Thymus (tissue), 11 donors: ENCODE data around the gene GARS1. TPM values are rescaled to one million over a fixed set of nuclear protein-coding genes. Genes with fewer than 3 reads are reported as not detected.

ENCODE experiments used
- DNase-seq, 9 donors: peaks; one replicate each; pipeline ENCODE4 v3.0.0-alpha.2; 2013; ENCODE audit warnings: low spot score in 9 of 9, low read depth in 6 of 9, missing footprints in 1 of 9
- H3K27ac ChIP-seq, 2 donors: one replicate each; pipeline ENCODE4 v1.5.1; 2013; ENCODE audit warnings: control low read depth in 1 of 2, low read depth in 1 of 2, low read length in 1 of 2, mild to moderate bottlenecking in 1 of 2, moderate library complexity in 1 of 2
- H3K27me3 ChIP-seq, 2 donors: one replicate each; pipeline ENCODE4 v1.5.1; 2013; ENCODE audit warnings: low read length in 1 of 2; ENCODE audit not compliant: control insufficient read depth in 2 of 2, insufficient read depth in 1 of 2
- H3K36me3 ChIP-seq, 2 donors: one replicate each; pipeline ENCODE4 v1.5.1; 2013; ENCODE audit warnings: low read length in 1 of 2, mild to moderate bottlenecking in 1 of 2, moderate library complexity in 1 of 2; ENCODE audit not compliant: control insufficient read depth in 2 of 2, insufficient read depth in 2 of 2
- H3K4me1 ChIP-seq, 2 donors: one replicate each; pipeline ENCODE4 v1.5.1; 2013; ENCODE audit warnings: low read length in 2 of 2; ENCODE audit not compliant: control insufficient read depth in 2 of 2, insufficient read depth in 2 of 2
- H3K4me3 ChIP-seq, 2 donors: one replicate each; pipeline ENCODE4 v1.5.1; 2013; ENCODE audit warnings: low read length in 2 of 2, control low read depth in 1 of 2, mild to moderate bottlenecking in 1 of 2
- H3K9me3 ChIP-seq, 2 donors: one replicate each; pipeline ENCODE4 v1.5.1; 2013; ENCODE audit warnings: low read length in 1 of 2, mild to moderate bottlenecking in 1 of 2; ENCODE audit not compliant: control insufficient read depth in 2 of 2, insufficient read depth in 1 of 2
- WGBS: extraction: QIAGEN DNeasy Blood & Tissue Kit; methylation state at CpG from one replicate; pipeline ENCODE4 v1.1.7; 2013; 5-methylcytosine and 5-hydroxymethylcytosine counted together
- polyA plus RNA-seq: library from polyadenylated mRNA; stranded (reverse); fragments of 200-250 nt; gene quantifications from one replicate; pipeline ENCODE4 v1.2.3, GENCODE V29; 2013
- total RNA-seq: library from RNA; stranded (reverse); fragments of 120-200 nt; gene quantifications from one replicate; pipeline ENCODE4 v1.2.4, GENCODE V29; 2013
- donor health status: healthy.

Gene GARS1
- total and polyA plus RNA-seq, 2 donors: 44.9 to 56.9 TPM

DNA sequence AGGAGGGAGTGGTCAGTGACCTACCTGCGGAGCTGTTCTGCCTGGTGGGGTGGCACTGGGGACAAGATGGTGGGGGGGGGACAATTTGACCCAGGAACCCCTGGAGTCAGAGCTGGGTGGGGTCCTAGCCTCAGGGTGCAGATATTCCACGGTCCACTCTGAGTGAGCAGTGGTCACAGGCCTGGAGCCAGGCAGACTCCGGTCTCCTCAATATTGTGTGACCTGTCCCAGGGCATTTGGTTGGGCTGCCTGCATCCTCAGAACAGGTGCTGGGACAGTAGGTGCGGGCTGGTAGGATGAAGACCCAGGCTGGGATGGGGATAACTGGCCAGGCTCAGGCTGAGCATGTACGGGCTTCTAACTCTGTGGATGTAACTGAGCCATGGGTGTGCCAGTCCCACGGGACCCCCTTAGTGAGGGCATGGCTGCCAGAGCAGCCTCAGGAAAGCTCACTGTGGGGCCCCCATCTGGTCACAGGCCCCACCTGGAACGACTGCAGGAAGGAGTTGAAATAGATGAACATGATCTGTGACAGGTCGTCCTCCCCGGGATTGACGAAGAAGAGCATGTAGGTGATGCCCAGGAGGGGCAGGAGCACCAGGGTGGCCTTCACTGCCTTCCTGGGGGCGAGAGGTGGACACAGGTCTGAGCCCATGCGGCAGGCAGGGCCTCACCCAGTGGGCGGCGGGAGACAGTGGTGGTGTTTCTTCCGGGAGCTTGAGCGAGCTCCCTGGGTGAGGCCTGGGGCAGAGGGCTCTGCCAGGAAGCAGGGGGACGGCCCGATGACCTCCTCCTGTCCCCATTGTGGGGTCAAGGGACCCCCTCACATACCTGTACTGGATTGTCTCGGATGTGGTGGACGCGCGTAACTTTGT, 60.7 kb downstream of the GARS1 start:
- Histone ChIP-seq H3K9me3 (no peaks in the 10 kb centered on the region), H3K27ac (no peak overlapping the region), H3K27me3 (no peaks in the 10 kb centered on the region), H3K36me3 (no peaks in the 10 kb centered on the region), H3K4me1 (no peaks in the 10 kb centered on the region), H3K4me3 (no peak overlapping the region)
- no peak for DNase-seq
- 95% methylated on average over 22 of the region's 22 CpGs for WGBS

DNA sequence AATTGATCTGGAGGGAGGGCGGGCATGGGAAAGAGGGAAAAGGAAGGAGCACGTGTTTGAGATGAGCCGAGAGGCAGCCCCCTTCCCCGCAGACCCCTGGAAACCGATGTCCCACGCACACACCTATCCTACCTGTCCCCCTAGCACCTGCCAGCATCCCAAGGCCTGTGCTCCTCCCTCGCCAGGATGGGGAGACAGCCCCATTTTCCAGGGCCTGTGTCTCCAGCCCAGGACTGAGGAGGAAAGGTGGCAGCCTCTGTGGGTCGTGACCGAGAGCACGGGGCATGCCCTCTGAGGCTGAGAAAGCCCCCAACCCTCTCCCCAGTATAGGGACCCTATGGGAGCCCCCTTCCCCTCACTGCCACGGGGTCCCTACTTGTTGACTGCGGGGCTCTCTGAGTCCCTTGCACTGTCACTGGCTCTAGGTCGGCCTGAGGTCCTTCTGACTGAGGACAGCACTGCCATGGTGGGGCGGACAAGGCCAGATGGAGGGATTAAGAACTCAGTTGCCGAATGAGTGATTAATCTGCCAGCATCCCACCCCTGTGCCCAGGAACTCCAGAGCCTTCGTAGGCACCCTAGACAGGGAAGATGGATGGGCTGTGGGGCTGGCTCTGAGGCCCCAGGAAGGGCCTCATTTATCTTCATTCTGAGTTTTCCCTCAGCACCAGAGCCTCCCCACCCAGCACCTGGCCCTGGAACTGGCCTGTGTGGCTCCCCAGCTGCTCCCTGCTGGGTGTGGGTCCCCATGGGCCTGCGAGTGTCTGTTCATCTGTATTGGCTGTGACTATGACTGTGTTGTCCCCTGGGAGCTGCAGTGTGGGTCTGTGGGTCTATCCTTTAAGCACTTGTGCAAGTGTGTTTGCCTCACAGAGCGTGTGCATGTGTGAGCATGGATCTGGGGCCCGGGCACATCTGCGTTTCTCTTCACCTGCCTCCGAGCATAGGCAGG, 61.6 kb downstream of the GARS1 start:
- no peaks in the 10 kb centered on the region for H3K4me1 ChIP-seq
- no peaks in the 10 kb centered on the region for H3K36me3 ChIP-seq
- no peak overlapping the region for H3K4me3 ChIP-seq
- H3K27me3 ChIP-seq: no peaks in the 10 kb centered on the region
- 93% methylated on average over 21 of the region's 21 CpGs for WGBS
- H3K27ac ChIP-seq: no peak overlapping the region
- H3K9me3 ChIP-seq: no peaks in the 10 kb centered on the region
- no peak for DNase-seq

DNA sequence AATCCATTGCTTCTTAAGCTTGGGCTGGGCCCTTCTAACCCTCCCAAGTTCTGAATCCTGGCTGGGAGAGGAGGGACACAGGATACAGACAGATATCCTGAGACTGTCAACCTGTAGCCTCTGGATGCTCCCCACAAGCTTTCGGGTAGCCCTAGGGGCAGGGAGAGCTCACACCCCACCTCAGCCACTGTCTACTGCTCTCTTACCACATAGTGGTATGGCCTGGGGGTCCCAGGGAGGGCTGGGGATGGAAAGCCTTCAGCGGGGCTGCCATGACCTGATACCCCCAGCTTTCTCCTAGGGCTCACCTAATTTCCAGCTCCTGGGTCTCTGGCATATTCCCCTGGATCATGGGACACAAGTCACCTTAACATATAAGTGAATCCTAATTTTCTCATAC, 62.5 kb downstream of the GARS1 start:
- DNase-seq: no peak
- no peak overlapping the region for H3K27ac ChIP-seq
- no peaks in the 10 kb centered on the region for H3K4me1 ChIP-seq
- H3K27me3 ChIP-seq: no peaks in the 10 kb centered on the region
- H3K36me3 ChIP-seq: no peaks in the 10 kb centered on the region
- 100% methylated on average over 2 of the region's 2 CpGs for WGBS
- H3K9me3 ChIP-seq: no peaks in the 10 kb centered on the region
- H3K4me3 ChIP-seq: no peak overlapping the region

DNA sequence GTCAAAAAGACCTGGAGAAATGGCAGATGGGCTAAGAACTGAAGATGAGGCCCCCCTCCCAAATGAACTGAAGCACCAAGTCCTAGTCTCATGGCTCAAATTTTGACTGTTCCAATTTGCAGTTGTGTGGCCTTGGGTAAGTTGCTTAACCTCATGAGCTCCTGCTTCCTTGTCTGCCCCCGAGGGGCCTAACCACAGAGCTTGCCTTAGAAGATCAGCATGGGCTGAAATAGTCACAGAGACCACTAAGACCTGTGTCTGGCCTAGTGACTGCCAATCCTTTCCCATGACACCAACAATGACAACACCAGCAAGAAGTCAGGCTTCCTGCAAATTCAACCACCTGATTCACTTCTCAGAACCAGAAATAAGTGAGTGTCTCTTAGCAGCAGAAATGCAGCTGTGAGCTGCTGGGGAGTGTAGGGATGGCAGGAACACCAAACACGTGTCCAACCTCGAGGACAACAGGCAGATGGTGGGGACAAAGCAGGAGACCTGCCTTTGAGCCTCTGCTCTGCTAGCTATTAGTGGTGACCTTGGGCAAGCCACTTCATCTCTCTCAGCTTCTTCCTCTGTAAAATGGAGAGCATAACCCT, 63.9 kb downstream of the GARS1 start:
- DNase-seq: no peak
- Histone ChIP-seq H3K4me3 (no peak overlapping the region), H3K9me3 (no peaks in the 10 kb centered on the region), H3K36me3 (no peaks in the 10 kb centered on the region), H3K27me3 (no peaks in the 10 kb centered on the region), H3K27ac (no peak overlapping the region), H3K4me1 (no peaks in the 10 kb centered on the region)
- WGBS: 24% methylated on average over 3 of the region's 3 CpGs

DNA sequence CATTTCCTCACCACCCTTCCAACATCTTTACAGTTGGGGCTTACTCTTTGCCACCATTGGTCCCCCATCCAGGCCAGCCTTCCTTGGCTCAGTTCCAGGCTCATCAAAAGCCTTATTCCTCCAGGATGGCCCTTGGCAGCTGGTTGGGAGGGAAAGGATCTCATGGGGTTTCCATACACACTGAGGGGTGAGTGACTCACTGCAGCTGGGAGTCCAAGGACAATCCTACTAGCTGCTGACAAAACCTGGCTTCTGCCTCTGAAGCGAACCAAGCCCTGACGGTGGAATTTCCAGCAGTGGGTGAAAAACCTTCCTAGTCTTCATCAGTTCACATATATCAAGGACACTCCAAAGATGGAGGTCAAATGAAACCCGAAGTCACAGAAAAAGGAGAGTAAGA, 64.6 kb downstream of the GARS1 start:
- no peak for DNase-seq
- H3K36me3 ChIP-seq: no peaks in the 10 kb centered on the region
- no peaks in the 10 kb centered on the region for H3K9me3 ChIP-seq
- H3K4me3 ChIP-seq: no peak overlapping the region
- WGBS: 97% methylated on average over 3 of the region's 3 CpGs
- H3K27me3 ChIP-seq: no peaks in the 10 kb centered on the region
- H3K4me1 ChIP-seq: no peaks in the 10 kb centered on the region
- H3K27ac ChIP-seq: no peak overlapping the region

DNA sequence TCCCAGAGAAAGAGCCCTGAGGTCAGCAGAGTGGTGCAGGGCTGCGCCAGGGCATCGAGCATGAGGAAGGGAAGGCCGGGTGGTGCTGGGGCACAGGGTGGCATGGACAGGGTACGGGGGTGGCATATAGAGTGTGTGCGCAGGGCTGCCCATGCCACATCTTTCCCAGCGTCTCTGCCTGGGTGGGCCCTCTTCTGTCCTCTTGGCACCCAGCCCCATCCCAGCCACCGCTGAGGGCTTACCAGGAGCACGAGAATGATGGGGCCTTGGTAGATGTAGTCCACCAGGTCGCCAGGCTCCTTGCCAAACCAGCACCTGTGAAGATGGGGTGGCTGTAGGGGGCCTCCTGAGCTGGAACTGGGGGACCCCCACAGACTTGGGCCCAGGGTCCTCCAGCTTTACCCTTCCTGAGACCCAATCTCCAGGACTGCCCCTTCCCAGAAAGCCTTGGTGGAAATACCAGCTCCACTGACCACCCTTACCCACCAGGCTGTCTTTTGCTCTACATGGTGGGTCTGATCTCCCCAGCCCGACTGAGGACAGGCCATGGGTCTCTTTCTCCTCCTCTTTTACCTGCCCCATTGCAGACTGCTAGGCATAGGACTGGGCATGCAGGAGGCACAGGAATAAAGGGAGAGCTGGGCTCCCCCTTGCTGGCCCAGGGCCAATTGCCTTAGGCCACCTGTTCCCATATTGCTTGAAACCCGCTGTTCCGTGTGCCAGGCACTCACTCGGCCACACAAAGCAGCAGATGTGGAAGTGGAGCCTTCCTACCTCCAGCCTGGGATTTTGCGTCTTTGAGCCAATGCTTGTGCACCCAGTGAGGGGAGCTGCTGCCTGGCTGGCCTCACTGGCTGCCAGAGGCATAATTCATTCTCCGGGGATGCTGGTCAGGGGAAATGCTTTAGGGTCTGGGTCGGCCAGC, 65.9 kb downstream of the GARS1 start:
- WGBS: 95% methylated on average over 16 of the region's 16 CpGs
- Histone ChIP-seq H3K27me3 (no peaks in the 10 kb centered on the region), H3K36me3 (no peaks in the 10 kb centered on the region), H3K4me1 (no peaks in the 10 kb centered on the region), H3K9me3 (no peaks in the 10 kb centered on the region), H3K27ac (no peak overlapping the region), H3K4me3 (no peak overlapping the region)
- DNase-seq: no peak

DNA sequence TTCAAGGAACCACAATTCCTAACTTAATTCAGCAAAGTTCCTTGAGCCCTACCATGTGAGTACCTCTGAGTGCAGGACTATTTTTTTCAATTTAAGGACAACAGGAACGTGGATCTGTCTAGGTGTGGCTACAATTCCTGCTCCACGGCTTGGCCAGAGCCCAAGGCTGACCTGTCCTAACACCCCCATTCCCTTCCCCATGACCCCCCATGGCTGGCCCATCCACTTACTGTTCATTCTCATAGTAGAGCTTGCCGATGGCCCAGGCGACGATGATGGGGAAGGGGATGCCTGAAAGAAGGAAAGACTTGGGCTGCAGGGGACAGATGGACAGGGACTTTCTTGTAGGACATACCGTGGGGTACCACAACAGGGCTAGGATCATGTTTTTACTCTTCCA, 67.2 kb downstream of the GARS1 start:
- no peak for DNase-seq
- Histone ChIP-seq H3K27me3 (no peaks in the 10 kb centered on the region), H3K36me3 (no peaks in the 10 kb centered on the region), H3K9me3 (no peaks in the 10 kb centered on the region), H3K4me3 (no peak overlapping the region), H3K27ac (no peak overlapping the region), H3K4me1 (no peaks in the 10 kb centered on the region)
- 89% methylated on average over 6 of the region's 6 CpGs for WGBS

DNA sequence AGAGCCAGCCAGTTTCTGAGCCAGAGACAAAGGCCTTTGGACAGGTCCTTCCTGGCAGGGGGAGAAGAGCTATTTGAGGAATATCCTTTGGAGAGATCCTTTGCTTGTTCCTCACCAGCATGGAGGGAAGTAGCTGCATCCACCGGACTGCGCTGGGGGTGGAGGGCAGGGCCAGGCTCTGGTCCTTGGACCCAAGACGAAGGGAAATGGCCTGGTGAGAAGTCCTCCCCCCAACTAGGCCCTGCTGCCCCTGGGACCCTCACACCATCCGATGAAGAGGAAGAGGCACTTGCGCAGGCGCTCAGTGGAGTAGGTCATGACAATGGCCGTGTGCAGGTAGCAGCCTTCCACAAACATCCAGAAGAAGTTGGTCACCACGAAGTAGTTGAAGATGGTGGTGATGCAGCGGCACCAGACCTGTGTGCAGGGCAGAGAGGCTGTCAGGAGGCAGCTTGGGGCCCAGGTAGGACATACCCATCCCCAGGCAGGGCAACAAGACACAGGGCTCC, 67.8 kb downstream of the GARS1 start:
- Histone ChIP-seq H3K27ac (no peak overlapping the region), H3K36me3 (no peaks in the 10 kb centered on the region), H3K9me3 (no peaks in the 10 kb centered on the region), H3K27me3 (no peaks in the 10 kb centered on the region), H3K4me3 (no peak overlapping the region), H3K4me1 (no peaks in the 10 kb centered on the region)
- DNase-seq: no peak
- 85% methylated on average over 9 of the region's 9 CpGs for WGBS
